Mesodermal cell (in vitro differentiated cells): Measurements from ENCODE around the gene GPALPP1.
"Not testable (repeated sequence)": the region's sequence is repeated elsewhere in the genome, so short reads cannot be mapped to it uniquely, and the experiment has no call there.

Source experiments
- H3K27ac ChIP-seq: 2 replicates; pipeline ENCODE4 v1.7.0; 2013; ENCODE audit warnings: mild to moderate bottlenecking, low read depth, low read length, moderate library complexity; ENCODE audit not compliant: severe bottlenecking
- H3K36me3 ChIP-seq: 2 replicates; pipeline ENCODE4 v1.7.1; 2013; ENCODE audit warnings: mild to moderate bottlenecking, low read length, moderate library complexity; ENCODE audit not compliant: control insufficient read depth, insufficient read depth
- H3K4me1 ChIP-seq: one replicate; pipeline ENCODE4 v1.7.1; 2013; ENCODE audit warnings: mild to moderate bottlenecking, low read length; ENCODE audit not compliant: insufficient read depth, control insufficient read depth, poor library complexity, severe bottlenecking
- H3K4me3 ChIP-seq: 2 replicates; pipeline ENCODE4 v1.7.0; 2013; ENCODE audit warnings: low read length, control low read depth, mild to moderate bottlenecking; ENCODE audit not compliant: insufficient read depth, poor library complexity, severe bottlenecking; ENCODE audit errors: extremely low read depth
- H3K9me3 ChIP-seq: 2 replicates; pipeline ENCODE4 v1.7.1; 2013; ENCODE audit warnings: mild to moderate bottlenecking, low read length, moderate library complexity; ENCODE audit not compliant: control insufficient read depth
- WGBS, 2 experiments: methylation state at CpG; one replicate each; pipeline ENCODE4 v1.1.5; 2013; ENCODE audit warnings: missing lambda C conversion rate in 2 of 2; ENCODE audit not compliant: insufficient coverage in 2 of 2; 5-methylcytosine and 5-hydroxymethylcytosine counted together

GPALPP1 gene

DNA sequence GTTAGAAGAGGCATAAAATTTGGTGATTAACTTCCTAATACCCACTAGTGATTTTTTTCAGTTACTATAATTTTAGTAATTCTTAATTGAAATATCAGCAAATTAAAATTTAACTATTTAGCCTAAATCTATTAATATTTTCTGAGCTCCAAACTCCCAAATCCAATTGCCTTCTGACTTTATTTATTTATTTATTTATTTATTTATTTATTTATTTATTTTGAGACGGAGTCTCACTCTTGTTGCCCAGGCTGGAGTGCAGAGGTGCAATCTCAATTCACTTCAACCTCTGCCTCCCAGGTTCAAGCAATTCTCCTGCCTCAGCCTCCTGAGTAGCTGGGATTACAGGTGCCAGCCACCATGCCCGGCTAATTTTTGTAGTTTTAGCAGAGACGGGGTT lies 74.6 kb downstream of the GPALPP1 start:
- H3K4me3 ChIP-seq, H3K4me1 ChIP-seq, H3K9me3 ChIP-seq, H3K36me3 ChIP-seq, H3K27ac ChIP-seq: not testable (repeated sequence)
- WGBS, 2 experiments = 83 to 94% methylated on average over 2 of the region's 3 CpGs

DNA sequence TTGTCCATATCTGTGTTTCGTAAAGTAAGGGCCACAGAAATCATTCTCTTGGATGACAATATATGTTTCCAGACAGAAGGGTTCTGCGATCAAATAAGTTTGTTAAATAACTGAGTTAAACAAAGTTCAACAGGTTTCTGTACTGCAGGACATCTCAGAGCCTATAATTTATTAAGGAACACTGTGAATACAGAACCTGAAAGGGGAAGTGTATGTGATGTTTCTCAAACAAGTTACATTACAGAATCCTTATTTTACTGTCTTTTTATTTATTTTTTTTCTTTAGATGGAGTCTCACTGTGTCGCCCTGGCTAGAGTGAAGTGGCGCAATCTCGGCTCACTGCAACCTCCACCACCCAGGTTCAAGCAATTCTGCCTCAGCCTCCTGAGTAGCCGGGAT lies 75.6 kb downstream of the GPALPP1 start:
- WGBS, 2 experiments = 79 to 90% methylated on average over 1 to 2 of the region's 6 CpGs
- H3K9me3 ChIP-seq = no peaks in the 10 kb centered on the region
- H3K27ac ChIP-seq = no peak overlapping the region
- no peaks in the 10 kb centered on the region for H3K36me3 ChIP-seq
- H3K4me3 ChIP-seq = no peak overlapping the region
- no peaks in the 10 kb centered on the region for H3K4me1 ChIP-seq

DNA sequence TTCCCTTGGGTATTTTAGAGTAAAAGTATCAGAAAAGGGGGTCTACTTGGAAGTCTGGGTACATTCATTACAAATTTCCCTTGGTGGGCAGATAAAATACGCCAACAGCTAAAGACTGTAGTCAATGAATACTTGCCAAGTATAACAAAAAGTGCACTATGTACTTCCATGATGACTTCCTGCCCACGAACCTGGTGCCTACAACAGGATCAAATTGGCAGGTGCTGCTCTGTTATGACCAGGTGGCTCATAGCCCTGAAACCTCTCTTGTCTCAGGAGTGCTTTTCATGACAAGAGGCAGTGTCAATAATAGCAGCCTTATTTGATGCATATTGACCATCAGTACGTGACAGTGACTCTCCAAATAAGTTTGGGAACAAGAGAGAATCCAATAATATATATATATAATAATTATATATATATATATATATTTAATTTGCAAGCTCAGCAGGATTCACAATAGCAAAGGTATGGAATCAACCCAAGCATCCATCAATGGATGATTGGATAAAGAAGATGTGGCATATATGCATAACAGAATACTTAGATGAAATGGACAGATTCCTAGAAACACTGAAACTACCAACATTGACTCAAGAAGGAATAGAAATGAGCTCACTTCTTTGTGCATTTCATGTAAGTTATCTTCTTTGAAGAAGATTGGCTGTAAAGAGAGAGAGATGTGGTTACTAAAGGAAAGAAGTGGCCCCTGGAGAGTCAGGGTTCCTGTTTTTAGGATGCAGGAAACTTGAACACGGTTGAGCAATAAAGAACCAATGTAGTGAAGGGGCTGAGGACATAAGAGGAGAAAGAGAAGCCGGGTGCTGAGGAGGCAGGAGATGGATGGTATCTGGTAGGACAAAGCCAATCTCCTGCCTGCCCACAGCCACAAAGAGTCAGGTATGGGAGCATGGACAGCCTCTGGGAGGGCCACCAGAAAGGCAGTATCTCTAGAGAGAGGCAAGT lies 79.0 kb downstream of the GPALPP1 start:
- no peaks in the 10 kb centered on the region for H3K4me1 ChIP-seq
- H3K27ac ChIP-seq = no peak overlapping the region
- WGBS, 2 experiments = 80 to 86% methylated on average over 4 of the region's 5 CpGs
- no peaks in the 10 kb centered on the region for H3K36me3 ChIP-seq
- no peak overlapping the region for H3K4me3 ChIP-seq
- no peaks in the 10 kb centered on the region for H3K9me3 ChIP-seq

DNA sequence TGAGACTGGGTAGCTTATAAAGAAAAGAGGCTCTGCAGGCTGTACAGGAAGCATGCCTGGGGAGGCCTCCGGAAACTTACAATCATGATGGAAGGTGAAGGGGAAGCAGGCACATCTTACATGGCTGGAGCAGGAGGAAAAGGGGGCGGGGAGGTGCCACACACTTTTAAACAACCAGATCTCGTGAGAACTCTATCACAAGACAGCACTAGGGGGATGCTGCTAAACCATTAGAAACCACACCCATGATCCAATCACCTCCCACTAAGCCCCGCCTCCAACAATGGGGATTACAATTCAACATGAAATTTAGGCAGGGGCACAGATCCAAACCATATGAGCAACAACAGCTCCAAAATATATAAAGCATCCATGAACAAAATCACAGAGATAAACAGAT lies 84.5 kb downstream of the GPALPP1 start:
- Histone ChIP-seq H3K27ac (no peak overlapping the region), H3K36me3 (no peaks in the 10 kb centered on the region), H3K4me1 (no peaks in the 10 kb centered on the region), H3K4me3 (no peak overlapping the region), H3K9me3 (no peaks in the 10 kb centered on the region)
- WGBS, 2 experiments = 83 to 100% methylated on average over 2 to 3 of the region's 4 CpGs

DNA sequence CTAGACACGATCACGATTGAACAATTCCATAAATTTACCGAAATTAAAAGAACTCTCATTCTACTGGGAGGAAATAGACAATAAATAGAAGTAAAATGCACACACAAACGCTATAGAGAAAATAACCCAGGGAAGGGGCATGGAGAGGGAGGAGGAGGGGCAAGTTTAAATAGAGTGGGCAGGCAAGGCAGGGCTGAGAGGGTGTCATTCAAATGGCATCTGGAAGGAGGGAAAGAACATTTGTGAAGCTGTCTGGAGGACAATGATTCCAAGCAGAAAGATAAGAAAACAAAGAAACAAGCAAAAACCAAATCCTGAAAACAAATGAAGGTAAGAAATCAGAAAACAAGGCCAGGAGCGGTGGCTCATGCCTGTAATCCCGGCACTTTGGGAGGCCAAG lies 85.4 kb downstream of the GPALPP1 start:
- no peak overlapping the region for H3K27ac ChIP-seq
- 78 to 92% methylated on average over 2 of the region's 6 CpGs for WGBS, 2 experiments
- no peak overlapping the region for H3K4me3 ChIP-seq
- no peaks in the 10 kb centered on the region for H3K4me1 ChIP-seq
- no peaks in the 10 kb centered on the region for H3K9me3 ChIP-seq
- no peaks in the 10 kb centered on the region for H3K36me3 ChIP-seq

DNA sequence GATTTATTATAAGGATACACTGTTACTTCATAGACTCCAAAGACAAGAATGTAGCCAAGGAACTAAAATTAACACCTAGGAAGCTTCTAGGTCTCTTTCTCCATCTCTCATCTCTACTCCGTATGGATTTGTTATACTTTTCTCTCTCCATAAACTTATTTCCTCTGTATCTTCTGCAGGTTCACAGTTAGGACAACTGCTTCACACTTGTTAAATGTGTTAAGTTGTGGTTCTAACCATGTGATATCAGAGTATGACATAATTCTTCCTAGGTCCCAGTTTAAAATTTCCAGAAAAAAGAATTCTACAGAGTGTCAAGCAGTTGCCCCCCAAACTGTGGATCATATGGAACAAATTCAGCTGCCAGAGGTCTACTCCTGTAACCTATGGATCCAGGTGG lies 88.7 kb downstream of the GPALPP1 start:
- no peaks in the 10 kb centered on the region for H3K9me3 ChIP-seq
- no peak overlapping the region for H3K4me3 ChIP-seq
- H3K36me3 ChIP-seq = no peaks in the 10 kb centered on the region
- no peak overlapping the region for H3K27ac ChIP-seq
- 100% methylated on average over 1 of the region's 1 CpG; no CpG with 5 or more reads in 1 of the 2 experiments for WGBS, 2 experiments
- H3K4me1 ChIP-seq = no peaks in the 10 kb centered on the region
